Suppressor macrophage treated with lipopolysaccharide for 1 hour (primary cell): ENCODE measurements around the gene PDGFA.
A peak's percentile ranks its signal among the peaks of the same experiment; 100 is the strongest.

Experiments
- DNase-seq, 3 donors: peaks; one replicate each; pipeline ENCODE4 v3.0.0-alpha.2; 2020 to 2022

The PDGFA gene

DNA sequence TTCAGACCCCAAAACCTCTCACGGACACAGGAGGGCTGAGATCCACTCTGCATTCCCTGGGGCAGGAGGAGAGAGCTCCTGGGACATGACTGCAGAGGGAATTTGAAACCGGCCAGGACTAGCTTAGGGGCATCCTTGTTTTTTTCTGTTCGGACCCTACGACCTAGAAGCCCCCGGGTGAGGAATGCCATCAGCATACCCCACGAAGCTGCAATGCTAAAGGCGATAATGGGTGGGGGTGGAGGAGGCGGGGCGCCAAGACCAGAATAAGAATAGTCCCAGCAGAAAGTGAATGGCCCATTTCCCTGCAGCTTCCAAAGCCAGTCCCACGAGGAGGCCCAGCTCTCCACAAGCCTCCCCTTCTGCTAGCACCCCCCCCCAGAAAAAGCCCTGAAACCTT lies 4.0 kb downstream of the PDGFA start:
- no peak for DNase-seq

GRCh38 chr7:514651-515598 lies 4.7 kb downstream of the PDGFA start:
- peak in 1 of 3 donors; percentile 28 for DNase-seq

DNA sequence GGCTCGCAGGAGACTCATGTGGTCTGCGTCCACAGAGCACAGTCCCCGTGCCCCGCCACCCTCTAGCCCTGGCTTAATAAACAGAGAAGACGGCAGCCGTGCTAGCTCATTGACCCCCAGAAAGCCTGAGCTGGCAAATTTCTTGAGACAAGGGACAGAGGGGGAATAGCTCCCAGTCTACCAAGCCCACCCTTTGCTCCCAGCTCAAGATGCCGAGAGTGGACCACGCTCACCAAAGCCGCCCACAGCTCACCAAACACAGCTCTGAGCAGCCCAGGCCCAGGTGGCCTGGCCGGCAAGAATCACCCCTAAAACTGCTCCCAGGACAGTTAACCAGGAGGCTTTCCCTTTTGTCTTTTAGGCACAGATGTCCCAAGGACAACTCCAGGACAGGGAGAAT lies 5.4 kb downstream of the PDGFA start:
- DNase-seq = no peak

GRCh38 chr7:513521-514166 lies 6.0 kb downstream of the PDGFA start:
- no peak for DNase-seq

DNA sequence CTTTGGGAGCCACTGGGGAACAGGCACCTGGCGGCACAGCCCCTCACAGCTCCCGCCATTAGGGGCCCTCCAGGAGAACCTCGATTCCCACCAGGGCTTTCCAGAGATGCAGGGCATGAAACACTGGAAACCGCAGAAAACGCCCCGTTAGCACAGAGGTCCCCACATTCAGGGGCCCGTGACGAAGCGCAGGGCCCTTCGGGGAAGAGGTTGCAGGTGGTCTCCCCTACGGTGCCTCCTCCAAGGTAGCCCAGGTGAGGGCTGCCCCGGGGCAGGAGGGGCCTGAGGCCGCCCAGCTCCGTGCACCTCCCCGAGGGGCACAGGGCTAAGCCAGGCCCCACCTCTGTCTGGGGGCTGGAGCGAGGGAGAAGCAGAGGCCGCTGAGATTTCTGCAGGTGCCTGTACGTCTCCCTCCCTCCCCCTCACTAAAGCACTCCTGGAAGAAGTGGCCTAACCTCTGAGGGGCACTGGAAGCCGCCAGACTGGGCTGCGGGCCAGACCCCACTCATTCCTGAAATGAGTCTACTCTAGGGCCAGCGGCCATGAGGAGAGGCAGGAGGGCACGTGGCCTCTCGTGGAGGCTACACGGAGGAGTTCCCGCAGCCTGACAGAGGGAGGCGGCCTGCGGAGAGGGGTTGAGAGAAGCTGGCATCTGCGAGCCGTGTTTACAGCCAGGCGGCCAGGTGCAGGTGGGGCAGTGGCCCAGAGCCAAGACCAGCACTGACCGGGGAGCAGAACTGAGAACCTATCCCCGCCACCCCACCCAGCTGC lies 6.9 kb downstream of the PDGFA start:
- DNase-seq = no peak

GRCh38 chr7:512146-512510 lies 7.5 kb downstream of the PDGFA start:
- DNase-seq = no peak

- no peak for DNase-seq
These were observed 8.0 kb downstream of the PDGFA start for GRCh38 chr7:511476-512145.

- DNase-seq = no peak
These were observed 8.8 kb downstream of the PDGFA start for GRCh38 chr7:510782-511281.

DNA sequence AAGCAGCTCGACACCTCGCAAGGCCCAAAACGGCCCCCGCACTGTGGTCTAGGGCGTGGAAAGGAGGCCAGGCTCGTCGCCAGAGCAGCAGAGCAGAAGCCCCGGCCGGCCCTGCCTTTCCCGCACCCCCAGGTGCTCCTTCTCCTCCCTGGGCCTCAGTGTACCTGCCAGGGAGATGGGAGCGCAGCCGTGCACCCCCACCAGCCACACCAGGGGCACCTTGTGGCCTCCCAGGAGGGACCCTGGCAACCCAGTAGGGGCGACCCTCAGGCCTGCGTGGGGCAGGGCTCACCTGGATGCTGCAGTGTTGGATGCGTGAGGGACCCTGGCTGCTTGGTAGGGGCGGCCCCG lies 9.5 kb downstream of the PDGFA start:
- no peak for DNase-seq

- no peak for DNase-seq
These were observed 10.1 kb downstream of the PDGFA start for GRCh38 chr7:509426-510130.

DNA sequence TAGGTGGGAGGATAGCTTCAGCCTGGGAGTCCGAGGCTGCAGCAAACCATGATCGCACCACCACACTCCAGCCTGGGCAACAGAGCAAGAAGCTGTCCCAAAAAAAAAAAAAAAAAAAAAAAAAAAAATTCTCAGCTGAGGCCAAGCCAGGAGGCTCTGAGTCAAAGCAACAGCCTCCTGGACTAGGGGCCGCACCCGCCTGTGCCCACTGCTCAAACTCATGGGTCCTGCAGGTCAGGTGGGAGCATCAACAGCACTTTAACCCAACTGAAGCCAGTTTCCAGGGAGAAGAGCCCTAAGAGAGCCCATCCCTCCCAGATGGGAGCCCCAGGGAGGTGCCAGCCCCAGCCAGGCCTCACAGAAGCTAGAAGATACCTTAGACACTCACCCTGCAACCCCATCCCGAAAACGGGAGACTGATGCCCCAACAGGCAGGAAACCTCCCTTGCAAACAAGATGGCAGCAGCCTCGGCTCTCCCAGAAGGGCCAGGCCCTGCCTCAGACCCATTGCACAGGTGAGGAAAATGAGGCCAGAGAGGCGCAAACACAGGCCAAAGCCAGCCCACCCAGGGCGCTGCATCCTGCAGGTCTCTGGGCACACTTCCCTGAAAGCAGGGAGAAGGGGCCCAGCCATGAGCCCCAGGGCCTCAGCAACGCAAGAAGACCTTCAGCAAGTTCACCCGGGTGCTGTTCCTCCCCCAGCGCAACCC lies 11.0 kb downstream of the PDGFA start:
- no peak for DNase-seq

- no peak for DNase-seq
These were observed 11.9 kb downstream of the PDGFA start for GRCh38 chr7:507623-508300.

GRCh38 chr7:506921-507622 lies 12.6 kb downstream of the PDGFA start:
- no peak for DNase-seq

DNA sequence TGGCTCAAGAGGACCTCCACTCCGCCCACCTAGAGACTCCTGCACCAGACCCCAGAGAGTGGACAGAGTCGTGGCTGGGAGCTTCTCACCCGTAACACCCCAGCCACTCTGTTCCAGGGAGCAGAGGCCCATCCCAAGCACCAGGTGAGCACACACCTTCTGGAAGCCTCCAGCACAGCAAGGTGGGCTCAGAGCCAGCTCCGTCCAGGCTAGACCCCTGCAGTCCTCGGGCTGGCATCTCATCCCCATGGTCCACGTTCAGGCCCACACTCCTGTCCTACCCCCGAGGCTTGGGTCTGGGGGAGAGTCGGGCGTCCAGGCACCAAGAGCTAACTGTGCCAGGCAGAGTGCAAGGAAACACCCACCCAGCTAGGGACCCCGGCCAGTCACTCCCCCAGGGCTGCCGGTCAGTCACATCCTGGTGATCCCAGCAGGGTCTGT lies 13.2 kb downstream of the PDGFA start:
- DNase-seq = no peak

DNA sequence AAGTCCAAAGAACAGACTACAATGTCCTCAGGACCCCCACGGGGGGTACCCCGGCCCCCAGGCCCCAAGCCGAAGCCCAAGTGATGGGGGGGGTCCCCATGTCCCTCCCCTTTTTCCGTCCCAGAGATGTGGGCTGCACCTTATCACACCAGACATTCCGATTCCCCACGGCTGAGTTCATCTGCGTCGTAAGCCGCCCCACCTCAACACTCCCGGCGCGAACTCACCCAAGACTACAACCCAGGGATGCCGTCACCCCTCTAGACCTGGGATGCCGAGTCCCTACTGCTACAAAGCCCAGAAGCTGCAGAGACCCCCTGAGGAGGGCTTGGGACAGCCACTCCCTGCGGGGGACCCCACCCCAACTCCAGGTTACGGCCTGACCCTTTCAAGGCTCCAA lies 14.5 kb downstream of the PDGFA start:
- no peak for DNase-seq

- no peak for DNase-seq
These were observed 15.2 kb downstream of the PDGFA start for GRCh38 chr7:504221-505111.

GRCh38 chr7:503575-504111 lies 16.0 kb downstream of the PDGFA start:
- no peak for DNase-seq

- DNase-seq = no peak
These were observed 17.4 kb downstream of the PDGFA start for GRCh38 chr7:502296-502695.

DNA sequence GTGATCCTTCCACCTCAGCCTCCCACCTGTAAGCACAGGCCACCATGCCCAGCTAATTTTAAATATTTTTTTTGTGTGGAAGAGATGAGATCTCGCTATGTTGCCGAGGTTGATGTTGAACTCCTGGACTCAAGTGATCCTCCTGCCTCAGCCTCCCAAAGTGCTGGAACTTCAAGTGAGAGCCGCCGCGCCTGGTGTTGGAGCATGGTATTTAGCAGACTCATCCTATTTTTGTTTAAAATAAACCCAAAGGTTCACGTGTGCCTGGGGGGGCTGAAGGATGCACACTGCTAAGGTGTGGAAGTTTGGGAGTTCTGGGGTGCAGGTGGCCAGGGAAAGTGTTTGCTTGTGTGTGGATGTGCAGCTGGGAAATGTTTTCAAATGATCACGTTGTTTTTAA lies 18.1 kb downstream of the PDGFA start:
- no peak for DNase-seq
